ENCODE data around the gene NCKAP5.

- TF ChIP-seq POLR2AphosphoS5 (IDR thresholded peaks at IDR 0.05; ENCODE audit: low read depth, low read length), result no peak
- TF ChIP-seq TAF1 (IDR thresholded peaks at IDR 0.05; ENCODE audit: borderline replicate concordance, insufficient read depth, low read length), result no peak
- TF ChIP-seq, protein P1, sequence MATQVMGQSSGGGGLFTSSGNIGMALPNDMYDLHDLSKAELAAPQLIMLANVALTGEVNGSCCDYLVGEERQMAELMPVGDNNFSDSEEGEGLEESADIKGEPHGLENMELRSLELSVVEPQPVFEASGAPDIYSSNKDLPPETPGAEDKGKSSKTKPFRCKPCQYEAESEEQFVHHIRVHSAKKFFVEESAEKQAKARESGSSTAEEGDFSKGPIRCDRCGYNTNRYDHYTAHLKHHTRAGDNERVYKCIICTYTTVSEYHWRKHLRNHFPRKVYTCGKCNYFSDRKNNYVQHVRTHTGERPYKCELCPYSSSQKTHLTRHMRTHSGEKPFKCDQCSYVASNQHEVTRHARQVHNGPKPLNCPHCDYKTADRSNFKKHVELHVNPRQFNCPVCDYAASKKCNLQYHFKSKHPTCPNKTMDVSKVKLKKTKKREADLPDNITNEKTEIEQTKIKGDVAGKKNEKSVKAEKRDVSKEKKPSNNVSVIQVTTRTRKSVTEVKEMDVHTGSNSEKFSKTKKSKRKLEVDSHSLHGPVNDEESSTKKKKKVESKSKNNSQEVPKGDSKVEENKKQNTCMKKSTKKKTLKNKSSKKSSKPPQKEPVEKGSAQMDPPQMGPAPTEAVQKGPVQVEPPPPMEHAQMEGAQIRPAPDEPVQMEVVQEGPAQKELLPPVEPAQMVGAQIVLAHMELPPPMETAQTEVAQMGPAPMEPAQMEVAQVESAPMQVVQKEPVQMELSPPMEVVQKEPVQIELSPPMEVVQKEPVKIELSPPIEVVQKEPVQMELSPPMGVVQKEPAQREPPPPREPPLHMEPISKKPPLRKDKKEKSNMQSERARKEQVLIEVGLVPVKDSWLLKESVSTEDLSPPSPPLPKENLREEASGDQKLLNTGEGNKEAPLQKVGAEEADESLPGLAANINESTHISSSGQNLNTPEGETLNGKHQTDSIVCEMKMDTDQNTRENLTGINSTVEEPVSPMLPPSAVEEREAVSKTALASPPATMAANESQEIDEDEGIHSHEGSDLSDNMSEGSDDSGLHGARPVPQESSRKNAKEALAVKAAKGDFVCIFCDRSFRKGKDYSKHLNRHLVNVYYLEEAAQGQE (IDR thresholded peaks at IDR 0.05; ENCODE audit: insufficient read depth in 1 of 2, low read depth in 2 of 2, low read length in 2 of 2), result no peak
- TF ChIP-seq SIN3A (IDR thresholded peaks at IDR 0.05; ENCODE audit: borderline replicate concordance, insufficient read depth, low read length), result no peak
- no peak for TF ChIP-seq FOXP2 (optimal IDR thresholded peaks at IDR 0.05; ENCODE audit: borderline replicate concordance, extremely low read depth, extremely low read length, insufficient read depth)
Measured at GRCh38 chr2:132844585-132844984, 723.7 kb downstream of the NCKAP5 start.

Measured in PFSK-1 (cell line).